Kidney (tissue), 14 donors: ENCODE measurements around the gene ISM1. TPM values are rescaled to one million over a fixed set of nuclear protein-coding genes. Genes with fewer than 3 reads are reported as not detected.

Experiments
- DNase-seq, 5 donors: peaks; one replicate each; pipeline ENCODE4 v3.0.0-alpha.2; 2013 to 2020
- FAIRE-seq: peaks from 2 replicates; lab custom pipeline; 2012; peaks lifted over from hg19 to GRCh38; lab: Jason Lieb, UNC
- H3K27ac ChIP-seq, 2 donors: one replicate each; pipeline ENCODE4 v1.7.0; 2013; ENCODE audit warnings: low read depth in 2 of 2, low read length in 2 of 2, inconsistent platforms in 1 of 2
- H3K27me3 ChIP-seq: one replicate; pipeline ENCODE4 v1.7.1; 2013; ENCODE audit warnings: low read length, inconsistent platforms; ENCODE audit not compliant: control insufficient read depth, insufficient read depth
- H3K36me3 ChIP-seq, 3 donors: one replicate each; pipeline versions ENCODE4 v1.7.0 to v1.7.1; 2013; ENCODE audit warnings: low read length in 3 of 3, control low read depth in 1 of 3, inconsistent platforms in 1 of 3; ENCODE audit not compliant: insufficient read depth in 3 of 3, control insufficient read depth in 2 of 3
- H3K4me1 ChIP-seq, 3 donors: one replicate each; pipeline versions ENCODE4 v1.7.0 to v1.7.1; 2013; ENCODE audit warnings: low read length in 3 of 3, inconsistent platforms in 1 of 3, low read depth in 1 of 3; ENCODE audit not compliant: control insufficient read depth in 2 of 3, insufficient read depth in 2 of 3
- H3K4me3 ChIP-seq, 3 donors: one replicate each; pipeline versions ENCODE4 v1.7.0 to v1.8.1; 2013; ENCODE audit warnings: low read length in 3 of 3, control low read depth in 1 of 3, inconsistent platforms in 1 of 3
- H3K9ac ChIP-seq, 3 donors: one replicate each; pipeline versions ENCODE4 v1.7.0 to v1.7.1; 2013; ENCODE audit warnings: low read length in 3 of 3, control low read depth in 1 of 3, inconsistent platforms in 1 of 3
- H3K9me3 ChIP-seq, 3 donors: one replicate each; pipeline versions ENCODE4 v1.7.0 to v1.7.1; 2013; ENCODE audit warnings: low read length in 3 of 3, control low read depth in 1 of 3, inconsistent platforms in 1 of 3; ENCODE audit not compliant: control insufficient read depth in 2 of 3, insufficient read depth in 1 of 3
- intact Hi-C: fragments of 100-400 bp; cut with DNase I; formaldehyde crosslinking; loops from one replicate; pipeline ENCODE4 v1.11.1; 2022
- polyA plus RNA-seq: library from polyadenylated mRNA; stranded (reverse); fragments of 350-450 nt; fragmentation: Illumina TruSeq; extraction: RNeasy Lipid Tissue Mini Kit (QIAGEN cat#74804); gene quantifications from one replicate; pipeline ENCODE4 v1.2.3, GENCODE V29; 2014; ENCODE audit warnings: low read depth, low replicate concordance; ENCODE audit not compliant: insufficient read depth
- total RNA-seq: library from RNA; stranded (reverse); fragmentation: NEBNext Ultra II Directional; extraction: Animal tissue kit (Norgen Biotek cat#: 25700); gene quantifications from one replicate; pipeline ENCODE4 v1.2.1, GENCODE V29; 2021
- TF ChIP-seq, protein P1 (sequence below): IDR thresholded peaks from 3 replicates; pipeline ENCODE4 v1.5.1; 2012; ENCODE audit warnings: mild to moderate bottlenecking, moderate library complexity, borderline replicate concordance; ENCODE audit not compliant: insufficient read depth; ENCODE audit errors: extremely low read depth
- donor health status: control.
- donor health status: control.
- donor health status: control.
- donor health status: control.
- donor health status: control.
- donor health status: DM: yes; HTN: yes; CAD: no.
- donor health status: Normal renal cell carcinoma (clear cell type).

ISM1 gene
- total and polyA plus RNA-seq, 2 donors from 2014 or later = 2.0 to 2.6 TPM

DNA sequence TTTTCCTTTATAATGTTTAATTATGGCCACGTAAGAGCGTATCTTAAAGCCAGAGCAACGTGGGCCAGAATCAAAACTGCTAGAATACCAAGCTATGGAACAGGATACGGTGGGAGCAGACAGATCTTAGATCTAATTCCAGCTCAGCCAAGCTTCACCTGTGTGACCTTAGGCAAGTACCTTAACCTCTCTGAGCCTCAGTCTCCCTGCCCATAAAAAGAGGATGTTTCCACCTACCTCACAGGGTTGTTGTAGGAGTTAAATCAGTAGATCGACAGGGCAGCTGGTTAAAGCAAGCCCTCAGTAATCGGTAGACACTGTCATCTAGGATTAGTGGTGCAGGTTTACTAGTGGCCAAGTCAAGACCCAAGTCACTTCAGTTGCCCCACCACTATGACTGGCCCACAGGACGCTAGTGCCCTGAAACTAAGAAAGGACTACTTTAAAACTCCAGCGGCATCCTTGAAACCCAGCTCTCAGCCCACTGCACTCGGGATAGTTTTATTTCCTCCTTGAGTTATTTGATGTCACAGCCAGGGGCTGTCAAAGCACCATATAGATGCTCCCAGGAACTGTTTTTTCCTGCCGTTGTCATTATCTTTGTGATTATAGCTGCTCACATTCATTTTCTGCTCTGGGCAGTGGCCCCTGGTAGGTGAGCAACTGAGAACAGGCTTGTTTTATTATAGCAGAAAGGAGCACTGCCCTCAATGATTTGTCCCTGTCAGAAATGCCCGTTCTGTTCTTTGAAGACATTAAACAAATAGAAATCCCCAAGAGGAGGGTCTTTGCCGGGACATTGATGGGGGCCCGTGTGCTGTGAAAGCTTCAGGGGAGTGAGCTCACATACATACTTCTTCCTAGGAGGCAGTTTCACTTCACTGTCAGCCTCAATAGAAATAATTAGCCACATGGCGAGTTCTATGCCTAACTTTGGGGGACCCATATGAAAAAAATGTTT is 63.1 kb downstream of the ISM1 start:
- intact Hi-C loops = no loop called here
- Histone ChIP-seq H3K4me3 (no peak overlapping the region), H3K36me3 (no peaks in the 10 kb centered on the region), H3K9ac (no peak overlapping the region), H3K4me1 (no peaks in the 10 kb centered on the region), H3K27me3 (no peaks in the 10 kb centered on the region), H3K27ac (no peak overlapping the region), H3K9me3 (no peaks in the 10 kb centered on the region)
- DNase-seq (peak in 3 of 5 donors; percentile 17 to 36 (median 28)), FAIRE-seq (no peak)
- TF ChIP-seq, protein P1, sequence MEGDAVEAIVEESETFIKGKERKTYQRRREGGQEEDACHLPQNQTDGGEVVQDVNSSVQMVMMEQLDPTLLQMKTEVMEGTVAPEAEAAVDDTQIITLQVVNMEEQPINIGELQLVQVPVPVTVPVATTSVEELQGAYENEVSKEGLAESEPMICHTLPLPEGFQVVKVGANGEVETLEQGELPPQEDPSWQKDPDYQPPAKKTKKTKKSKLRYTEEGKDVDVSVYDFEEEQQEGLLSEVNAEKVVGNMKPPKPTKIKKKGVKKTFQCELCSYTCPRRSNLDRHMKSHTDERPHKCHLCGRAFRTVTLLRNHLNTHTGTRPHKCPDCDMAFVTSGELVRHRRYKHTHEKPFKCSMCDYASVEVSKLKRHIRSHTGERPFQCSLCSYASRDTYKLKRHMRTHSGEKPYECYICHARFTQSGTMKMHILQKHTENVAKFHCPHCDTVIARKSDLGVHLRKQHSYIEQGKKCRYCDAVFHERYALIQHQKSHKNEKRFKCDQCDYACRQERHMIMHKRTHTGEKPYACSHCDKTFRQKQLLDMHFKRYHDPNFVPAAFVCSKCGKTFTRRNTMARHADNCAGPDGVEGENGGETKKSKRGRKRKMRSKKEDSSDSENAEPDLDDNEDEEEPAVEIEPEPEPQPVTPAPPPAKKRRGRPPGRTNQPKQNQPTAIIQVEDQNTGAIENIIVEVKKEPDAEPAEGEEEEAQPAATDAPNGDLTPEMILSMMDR = no peak

DNA sequence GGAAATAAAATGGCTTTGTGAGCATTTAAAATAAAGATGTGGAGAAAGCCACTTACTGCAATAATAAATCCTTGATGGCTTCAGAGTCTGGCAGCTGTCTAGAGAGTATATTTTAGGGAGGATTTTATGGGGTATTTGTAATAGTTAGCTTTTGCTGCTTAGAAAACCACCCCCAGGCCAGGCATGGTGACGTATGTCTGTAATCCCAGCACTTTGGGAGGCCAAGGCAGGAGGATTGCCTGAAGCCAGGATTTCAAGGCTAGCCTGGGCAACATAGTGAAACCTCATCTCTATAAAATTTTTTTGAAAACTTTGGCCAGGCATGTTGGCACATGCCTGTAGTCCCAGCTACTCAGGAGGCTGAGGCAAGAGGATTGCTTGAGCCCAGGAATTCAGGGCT is 63.8 kb downstream of the ISM1 start:
- no peak for FAIRE-seq
- intact Hi-C loops = no loop called here
- H3K27ac ChIP-seq = no peak overlapping the region

DNA sequence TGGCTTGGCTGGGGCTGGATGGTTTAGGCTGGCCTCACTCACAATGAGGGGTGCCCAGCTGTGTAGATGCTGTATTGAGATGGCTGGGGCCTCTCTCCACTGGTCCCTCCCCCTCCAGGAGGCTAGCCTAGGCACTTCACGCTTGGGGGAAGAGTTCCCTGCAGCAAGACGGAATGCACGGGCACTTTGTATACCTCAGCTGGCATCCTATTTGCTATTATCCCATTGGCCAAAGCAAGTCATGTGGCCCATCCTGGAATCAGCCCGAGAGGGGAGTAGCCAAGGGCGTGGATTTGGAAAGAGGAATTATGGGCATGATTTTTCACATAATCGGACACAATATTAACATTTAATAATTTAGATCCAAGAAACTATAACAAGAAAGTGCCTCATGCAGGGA is 64.3 kb downstream of the ISM1 start:
- no peak for FAIRE-seq
- H3K27ac ChIP-seq = no peak overlapping the region

More for the DNA sequence above, 63.8 kb downstream of the ISM1 start:
- Histone ChIP-seq H3K9ac (no peak overlapping the region), H3K4me1 (peaks cover 0 to under 1% (median 0%) of the 10 kb centered on the region in 3 donors), H3K9me3 (no peaks in the 10 kb centered on the region), H3K27me3 (no peaks in the 10 kb centered on the region), H3K4me3 (no peak overlapping the region), H3K36me3 (no peaks in the 10 kb centered on the region)
- TF ChIP-seq, protein P1 = no peak
- no peak for DNase-seq

More for the DNA sequence above, 64.3 kb downstream of the ISM1 start:
- TF ChIP-seq, protein P1 = no peak
- intact Hi-C loops = no loop called here
- Histone ChIP-seq H3K4me1 (peaks cover 0 to 2% (median 0%) of the 10 kb centered on the region in 3 donors), H3K4me3 (no peak overlapping the region), H3K9me3 (no peaks in the 10 kb centered on the region), H3K9ac (no peak overlapping the region), H3K27me3 (no peaks in the 10 kb centered on the region), H3K36me3 (no peaks in the 10 kb centered on the region)
- no peak for DNase-seq
